OCI-LY3 (cell line): ENCODE data around the gene SORCS1.

Experiments
- H2AFZ ChIP-seq: fragments of 200-600, 300-600 bp; shearing (Covaris generic); 2 replicates; pipeline ENCODE4 v1.6.0; 2014; ENCODE audit warnings: antibody characterized with exemption, low read depth, low read length
- H3K27ac ChIP-seq: fragments of 200-600, 300-600 bp; sonication (generic); 2 replicates; pipeline ENCODE4 v1.5.1; 2014; ENCODE audit warnings: mild to moderate bottlenecking, low read length, moderate library complexity, mixed read lengths
- H3K27me3 ChIP-seq: fragments of 200-600, 300-600 bp; sonication (generic); 2 replicates; pipeline ENCODE4 v1.6.1; 2014; ENCODE audit warnings: low read depth, low read length, mixed read lengths
- H3K36me3 ChIP-seq: fragments of 200-600, 300-600 bp; sonication (generic); replicated peaks from 2 replicates; pipeline ENCODE3; 2014; ENCODE audit warnings: low read depth, low read length, mixed read lengths
- H3K4me1 ChIP-seq: fragments of 300-600, 200-600 bp; sonication (generic); 2 replicates; pipeline ENCODE4 v1.6.1; 2014; ENCODE audit warnings: low read length, mixed read lengths
- H3K4me2 ChIP-seq: fragments of 200-600, 300-600 bp; sonication (generic); 2 replicates; pipeline ENCODE4 v1.6.1; 2014; ENCODE audit warnings: low read length, mixed read lengths
- H3K4me3 ChIP-seq: fragments of 300-600, 200-600 bp; sonication (generic); 2 replicates; pipeline ENCODE4 v1.5.1; 2014; ENCODE audit warnings: antibody characterized with exemption, mild to moderate bottlenecking, low read length, moderate library complexity
- H3K79me2 ChIP-seq: fragments of 300-600, 200-600 bp; shearing (Covaris generic); 2 replicates; pipeline ENCODE4 v1.6.1; 2014; ENCODE audit warnings: mild to moderate bottlenecking, low read length, mixed read lengths
- H3K9ac ChIP-seq: fragments of 300-600, 200-600 bp; shearing (Covaris generic); 2 replicates; pipeline ENCODE4 v1.6.0; 2014; ENCODE audit warnings: mild to moderate bottlenecking, low read length, moderate library complexity
- H3K9me3 ChIP-seq: fragments of 200-600, 300-600 bp; shearing (Covaris generic); 2 replicates; pipeline ENCODE4 v1.6.1; 2014; ENCODE audit warnings: low read length, mixed read lengths; ENCODE audit not compliant: insufficient read depth
- H4K20me1 ChIP-seq: fragments of 200-600, 300-600 bp; sonication (generic); 2 replicates; pipeline ENCODE4 v1.6.1; 2016; ENCODE audit warnings: low read length, mixed read lengths; ENCODE audit not compliant: insufficient read depth
- EZH2phosphoT487 ChIP-seq: fragments of 200-600 bp; shearing (Covaris generic); IDR thresholded peaks from 2 replicates; pipeline ENCODE4 v1.6.1; 2018; ENCODE audit warnings: antibody characterized with exemption, mixed run types, low read depth
- TF ChIP-seq, protein P1 (sequence below): fragments of 200-600, 300-600 bp; sonication (generic); IDR thresholded peaks from 2 replicates; pipeline ENCODE4 v1.5.1; 2014; ENCODE audit warnings: antibody characterized with exemption, low read length, low read depth

SORCS1 gene

DNA sequence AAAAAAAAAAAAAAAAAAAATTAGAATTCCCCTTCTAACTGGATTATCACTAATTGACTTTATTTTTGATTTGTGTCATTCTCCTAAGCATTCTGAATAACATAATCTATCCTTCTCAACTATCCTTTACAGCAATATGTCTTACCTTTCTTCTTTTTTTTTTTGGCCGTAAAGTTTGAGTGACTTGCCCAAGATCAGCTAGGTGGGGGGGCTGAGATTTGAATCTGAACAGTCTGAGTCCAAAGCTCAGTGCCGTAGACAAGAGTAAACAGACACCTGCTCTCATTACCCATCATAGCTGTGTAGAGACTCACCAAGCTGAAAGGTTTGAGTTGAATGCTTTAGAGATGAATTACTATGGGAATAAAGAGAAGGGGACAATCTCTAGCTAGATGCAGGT, 192.1 kb downstream of the SORCS1 start:
- TF ChIP-seq, protein P1, sequence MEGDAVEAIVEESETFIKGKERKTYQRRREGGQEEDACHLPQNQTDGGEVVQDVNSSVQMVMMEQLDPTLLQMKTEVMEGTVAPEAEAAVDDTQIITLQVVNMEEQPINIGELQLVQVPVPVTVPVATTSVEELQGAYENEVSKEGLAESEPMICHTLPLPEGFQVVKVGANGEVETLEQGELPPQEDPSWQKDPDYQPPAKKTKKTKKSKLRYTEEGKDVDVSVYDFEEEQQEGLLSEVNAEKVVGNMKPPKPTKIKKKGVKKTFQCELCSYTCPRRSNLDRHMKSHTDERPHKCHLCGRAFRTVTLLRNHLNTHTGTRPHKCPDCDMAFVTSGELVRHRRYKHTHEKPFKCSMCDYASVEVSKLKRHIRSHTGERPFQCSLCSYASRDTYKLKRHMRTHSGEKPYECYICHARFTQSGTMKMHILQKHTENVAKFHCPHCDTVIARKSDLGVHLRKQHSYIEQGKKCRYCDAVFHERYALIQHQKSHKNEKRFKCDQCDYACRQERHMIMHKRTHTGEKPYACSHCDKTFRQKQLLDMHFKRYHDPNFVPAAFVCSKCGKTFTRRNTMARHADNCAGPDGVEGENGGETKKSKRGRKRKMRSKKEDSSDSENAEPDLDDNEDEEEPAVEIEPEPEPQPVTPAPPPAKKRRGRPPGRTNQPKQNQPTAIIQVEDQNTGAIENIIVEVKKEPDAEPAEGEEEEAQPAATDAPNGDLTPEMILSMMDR, result no peak
- no peak for TF ChIP-seq EZH2phosphoT487
- H2AFZ ChIP-seq, result no peak overlapping the region
- H3K79me2 ChIP-seq, result no peaks in the 10 kb centered on the region
- H3K27me3 ChIP-seq, result no peaks in the 10 kb centered on the region
- H3K4me3 ChIP-seq, result no peak overlapping the region
- H4K20me1 ChIP-seq, result no peaks in the 10 kb centered on the region
- H3K9me3 ChIP-seq, result no peaks in the 10 kb centered on the region
- no peak overlapping the region for H3K9ac ChIP-seq
- no peaks in the 10 kb centered on the region for H3K4me1 ChIP-seq
- no peak overlapping the region for H3K27ac ChIP-seq
- no peak overlapping the region for H3K4me2 ChIP-seq
- H3K36me3 ChIP-seq, result no peaks in the 10 kb centered on the region

DNA sequence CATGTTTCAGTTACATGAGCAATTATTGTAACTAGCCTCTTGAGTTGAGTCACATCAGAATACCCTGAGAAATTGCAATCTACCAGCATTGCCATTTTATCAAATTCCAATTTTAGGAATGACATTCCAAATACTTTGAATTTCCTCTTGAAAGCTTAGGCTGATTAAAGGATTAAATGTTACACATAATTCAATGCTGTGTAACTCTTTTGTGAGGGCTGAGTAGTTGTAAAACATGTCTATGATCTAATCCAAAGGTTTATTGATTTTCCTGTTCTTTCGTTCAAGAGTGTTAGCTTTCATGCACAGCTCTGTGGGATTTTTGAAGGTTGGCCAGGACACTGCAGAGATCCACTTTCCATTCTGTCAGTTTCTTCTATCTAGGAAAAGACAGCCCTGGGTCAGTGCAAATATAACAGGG, 193.1 kb downstream of the SORCS1 start:
- H3K4me2 ChIP-seq, result no peak overlapping the region
- no peak for TF ChIP-seq EZH2phosphoT487
- TF ChIP-seq, protein P1, result no peak
- no peaks in the 10 kb centered on the region for H3K27me3 ChIP-seq
- no peaks in the 10 kb centered on the region for H3K79me2 ChIP-seq
- no peaks in the 10 kb centered on the region for H3K9me3 ChIP-seq
- H3K9ac ChIP-seq, result no peak overlapping the region
- no peak overlapping the region for H2AFZ ChIP-seq
- no peaks in the 10 kb centered on the region for H3K4me1 ChIP-seq
- no peaks in the 10 kb centered on the region for H4K20me1 ChIP-seq
- H3K4me3 ChIP-seq, result no peak overlapping the region
- no peaks in the 10 kb centered on the region for H3K36me3 ChIP-seq
- H3K27ac ChIP-seq, result no peak overlapping the region

DNA sequence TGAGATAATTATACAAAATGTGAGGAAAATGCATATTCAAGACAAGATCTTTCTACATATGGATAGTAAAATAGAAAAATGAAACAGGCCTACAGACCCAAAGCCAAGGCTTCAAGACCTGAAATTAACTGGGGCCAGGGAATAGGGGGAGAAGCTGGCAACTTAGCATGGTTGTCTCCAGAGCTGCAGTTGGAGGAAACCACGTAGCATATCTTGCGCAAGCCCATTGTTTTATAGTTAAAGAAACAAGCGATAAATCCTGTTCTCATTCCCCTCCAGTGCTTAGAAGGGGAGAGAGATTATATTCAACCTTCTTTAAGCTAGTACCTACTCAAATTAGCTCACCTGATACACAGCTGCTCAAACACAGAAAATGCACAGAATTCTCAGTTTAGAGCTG, 197.1 kb downstream of the SORCS1 start:
- no peak overlapping the region for H3K9ac ChIP-seq
- no peaks in the 10 kb centered on the region for H3K4me1 ChIP-seq
- H4K20me1 ChIP-seq, result no peaks in the 10 kb centered on the region
- H3K4me3 ChIP-seq, result no peak overlapping the region
- TF ChIP-seq, protein P1, result no peak
- no peak for TF ChIP-seq EZH2phosphoT487
- no peaks in the 10 kb centered on the region for H3K9me3 ChIP-seq
- H3K36me3 ChIP-seq, result no peaks in the 10 kb centered on the region
- no peaks in the 10 kb centered on the region for H3K27me3 ChIP-seq
- H2AFZ ChIP-seq, result no peak overlapping the region
- no peaks in the 10 kb centered on the region for H3K79me2 ChIP-seq
- H3K4me2 ChIP-seq, result no peak overlapping the region
- no peak overlapping the region for H3K27ac ChIP-seq

- no peak overlapping the region for H3K4me3 ChIP-seq
- no peaks in the 10 kb centered on the region for H3K27me3 ChIP-seq
- no peak overlapping the region for H3K27ac ChIP-seq
- H4K20me1 ChIP-seq, result no peaks in the 10 kb centered on the region
- peaks cover 18% of the 10 kb centered on the region for H3K4me1 ChIP-seq
- H3K79me2 ChIP-seq, result no peaks in the 10 kb centered on the region
- H3K4me2 ChIP-seq, result no peak overlapping the region
- TF ChIP-seq EZH2phosphoT487, result no peak
- TF ChIP-seq, protein P1, result no peak
- H3K9ac ChIP-seq, result no peak overlapping the region
- H3K36me3 ChIP-seq, result no peaks in the 10 kb centered on the region
- no peaks in the 10 kb centered on the region for H3K9me3 ChIP-seq
- H2AFZ ChIP-seq, result no peak overlapping the region
Observed at GRCh38 chr10:106960812-106961211, 203.7 kb downstream of the SORCS1 start.
